ENCODE data around the gene GDE1. TPM values are rescaled to one million over a fixed set of nuclear protein-coding genes. Genes with fewer than 3 reads are reported as not detected.

The GDE1 gene
- polyA plus RNA-seq, 1 experiment = 100 TPM

GRCh38 chr16:19505600-19506303 is 16.1 kb downstream of the GDE1 start:
- TF ChIP-seq, protein P1, sequence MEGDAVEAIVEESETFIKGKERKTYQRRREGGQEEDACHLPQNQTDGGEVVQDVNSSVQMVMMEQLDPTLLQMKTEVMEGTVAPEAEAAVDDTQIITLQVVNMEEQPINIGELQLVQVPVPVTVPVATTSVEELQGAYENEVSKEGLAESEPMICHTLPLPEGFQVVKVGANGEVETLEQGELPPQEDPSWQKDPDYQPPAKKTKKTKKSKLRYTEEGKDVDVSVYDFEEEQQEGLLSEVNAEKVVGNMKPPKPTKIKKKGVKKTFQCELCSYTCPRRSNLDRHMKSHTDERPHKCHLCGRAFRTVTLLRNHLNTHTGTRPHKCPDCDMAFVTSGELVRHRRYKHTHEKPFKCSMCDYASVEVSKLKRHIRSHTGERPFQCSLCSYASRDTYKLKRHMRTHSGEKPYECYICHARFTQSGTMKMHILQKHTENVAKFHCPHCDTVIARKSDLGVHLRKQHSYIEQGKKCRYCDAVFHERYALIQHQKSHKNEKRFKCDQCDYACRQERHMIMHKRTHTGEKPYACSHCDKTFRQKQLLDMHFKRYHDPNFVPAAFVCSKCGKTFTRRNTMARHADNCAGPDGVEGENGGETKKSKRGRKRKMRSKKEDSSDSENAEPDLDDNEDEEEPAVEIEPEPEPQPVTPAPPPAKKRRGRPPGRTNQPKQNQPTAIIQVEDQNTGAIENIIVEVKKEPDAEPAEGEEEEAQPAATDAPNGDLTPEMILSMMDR (IDR thresholded peaks at IDR 0.05; ENCODE audit: low read depth, low read length) = no peak
- POLR2A ChIA-PET = no interaction called here
- Histone ChIP-seq H3K9me3 (ENCODE audit: control insufficient read depth, insufficient read depth, low read length) (no peaks in the 10 kb centered on the region), H3K27me3 (ENCODE audit: control insufficient read depth, insufficient read depth, low read length) (no peaks in the 10 kb centered on the region), H3K4me3 (ENCODE audit: low read depth, low read length) (no peak overlapping the region), H3K27ac (ENCODE audit: low read depth, low read length) (no peak overlapping the region)
- CTCF ChIA-PET = interaction anchor here (1.5 kb wide), 1 partner anchor 117 kb away, joined by 6 read pairs; no protein-coding TSS in a partner anchor
- no peak for DNase-seq (ENCODE audit: low read depth, low spot score)

- no peaks in the 10 kb centered on the region for H3K27me3 ChIP-seq (ENCODE audit: control insufficient read depth, insufficient read depth, low read length)
- CTCF ChIA-PET = interaction anchor here (0.5 to 4.8 kb wide), 20 partner anchors 9 to 702 kb away, joined by 3 to 70 read pairs (median 8); partner anchors contain the start of genes ARL6IP1, CCP110, GDE1 and TMC7
- peak overlapping the region; percentile 11 for H3K27ac ChIP-seq (ENCODE audit: low read depth, low read length)
- H3K4me3 ChIP-seq (ENCODE audit: low read depth, low read length) = no peak overlapping the region
- TF ChIP-seq, protein P1 (IDR thresholded peaks at IDR 0.05; ENCODE audit: low read depth, low read length) = no peak
- no peaks in the 10 kb centered on the region for H3K9me3 ChIP-seq (ENCODE audit: control insufficient read depth, insufficient read depth, low read length)
- POLR2A ChIA-PET = no interaction called here
- DNase-seq (ENCODE audit: low read depth, low spot score) = no peak
Measured at GRCh38 chr16:19503461-19504075, 18.3 kb downstream of the GDE1 start.

DNA sequence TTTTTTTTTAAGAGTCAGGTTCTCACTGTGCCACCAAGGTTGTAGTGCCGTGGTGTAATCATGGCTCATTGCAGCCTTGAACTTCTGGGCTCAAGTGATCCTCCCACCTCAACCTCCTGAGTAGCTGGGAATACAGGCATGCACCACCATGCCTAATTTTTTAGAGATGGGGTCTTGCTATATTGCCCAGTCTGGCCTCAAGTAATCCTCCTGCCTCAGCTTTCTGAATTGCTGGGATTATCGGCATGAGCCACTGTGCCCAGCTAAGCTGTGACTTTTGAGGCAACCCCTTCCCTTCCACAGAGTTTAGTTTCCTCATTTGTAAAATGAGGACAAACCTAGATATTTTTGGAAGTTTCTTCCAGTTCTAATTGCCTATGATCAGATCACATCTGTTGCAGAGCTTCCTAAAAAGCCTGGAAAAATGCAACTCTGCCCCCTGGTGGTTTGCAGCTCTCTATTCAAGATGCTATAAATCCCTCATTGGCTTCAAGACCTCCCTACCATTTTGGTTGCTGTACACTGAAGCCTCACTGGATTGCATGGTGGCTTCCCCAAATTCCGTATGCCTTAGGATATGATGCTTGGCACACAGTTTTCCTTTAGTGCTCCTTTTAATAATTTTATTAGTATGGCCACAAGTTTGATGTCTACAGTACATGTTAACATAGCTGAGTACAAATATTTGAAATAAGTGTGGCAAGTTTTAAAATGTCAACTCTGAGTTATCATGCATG is 19.3 kb downstream of the GDE1 start:
- TF ChIP-seq, protein P1 (IDR thresholded peaks at IDR 0.05; ENCODE audit: low read depth, low read length) = peak; percentile 86
- CTCF ChIA-PET = interaction anchor here (0.6 to 4.8 kb wide), 35 partner anchors 8 to 701 kb away, joined by 3 to 70 read pairs (median 4); partner anchors contain the start of genes ARL6IP1, CCP110, GDE1 and TMC7
- no peak for DNase-seq (ENCODE audit: low read depth, low spot score)
- Histone ChIP-seq H3K27ac (ENCODE audit: low read depth, low read length) (no peak overlapping the region), H3K9me3 (ENCODE audit: control insufficient read depth, insufficient read depth, low read length) (no peaks in the 10 kb centered on the region), H3K4me3 (ENCODE audit: low read depth, low read length) (no peak overlapping the region), H3K27me3 (ENCODE audit: control insufficient read depth, insufficient read depth, low read length) (no peaks in the 10 kb centered on the region)
- POLR2A ChIA-PET = no interaction called here

DNA sequence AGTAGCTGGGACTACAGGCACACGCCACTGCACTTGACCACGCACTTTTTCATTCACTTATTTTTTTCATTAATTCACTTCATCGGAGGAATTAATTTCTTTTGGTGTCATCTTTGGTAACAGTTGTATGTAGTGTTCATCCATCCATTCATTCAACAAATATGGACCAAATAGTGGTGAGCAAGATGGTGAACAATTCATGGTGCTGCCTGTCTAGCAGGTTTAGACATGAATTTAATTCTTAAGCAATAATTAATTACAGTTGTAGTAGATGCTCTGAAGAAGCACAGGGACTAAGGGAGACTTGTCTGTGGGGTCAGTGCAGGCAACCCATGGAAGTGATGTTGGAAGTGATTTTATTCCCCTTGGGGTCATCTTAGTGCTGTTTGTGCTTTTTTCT is 22.4 kb downstream of the GDE1 start:
- POLR2A ChIA-PET = no interaction called here
- Histone ChIP-seq H3K9me3 (ENCODE audit: control insufficient read depth, insufficient read depth, low read length) (no peaks in the 10 kb centered on the region), H3K4me3 (ENCODE audit: low read depth, low read length) (no peak overlapping the region), H3K27me3 (ENCODE audit: control insufficient read depth, insufficient read depth, low read length) (no peaks in the 10 kb centered on the region), H3K27ac (ENCODE audit: low read depth, low read length) (no peak overlapping the region)
- no peak for DNase-seq (ENCODE audit: low read depth, low spot score)
- CTCF ChIA-PET = no interaction called here
- TF ChIP-seq, protein P1 (IDR thresholded peaks at IDR 0.05; ENCODE audit: low read depth, low read length) = no peak

All from AG04450 (cell line).